ENCODE results near the gene PIGQ.
A peak's percentile ranks its signal among the peaks of the same experiment; 100 is the strongest.

Gene PIGQ

GRCh38 chr16:534856-535445, 34.8 kb upstream of the PIGQ start:
- no peak for DNase-seq

DNA sequence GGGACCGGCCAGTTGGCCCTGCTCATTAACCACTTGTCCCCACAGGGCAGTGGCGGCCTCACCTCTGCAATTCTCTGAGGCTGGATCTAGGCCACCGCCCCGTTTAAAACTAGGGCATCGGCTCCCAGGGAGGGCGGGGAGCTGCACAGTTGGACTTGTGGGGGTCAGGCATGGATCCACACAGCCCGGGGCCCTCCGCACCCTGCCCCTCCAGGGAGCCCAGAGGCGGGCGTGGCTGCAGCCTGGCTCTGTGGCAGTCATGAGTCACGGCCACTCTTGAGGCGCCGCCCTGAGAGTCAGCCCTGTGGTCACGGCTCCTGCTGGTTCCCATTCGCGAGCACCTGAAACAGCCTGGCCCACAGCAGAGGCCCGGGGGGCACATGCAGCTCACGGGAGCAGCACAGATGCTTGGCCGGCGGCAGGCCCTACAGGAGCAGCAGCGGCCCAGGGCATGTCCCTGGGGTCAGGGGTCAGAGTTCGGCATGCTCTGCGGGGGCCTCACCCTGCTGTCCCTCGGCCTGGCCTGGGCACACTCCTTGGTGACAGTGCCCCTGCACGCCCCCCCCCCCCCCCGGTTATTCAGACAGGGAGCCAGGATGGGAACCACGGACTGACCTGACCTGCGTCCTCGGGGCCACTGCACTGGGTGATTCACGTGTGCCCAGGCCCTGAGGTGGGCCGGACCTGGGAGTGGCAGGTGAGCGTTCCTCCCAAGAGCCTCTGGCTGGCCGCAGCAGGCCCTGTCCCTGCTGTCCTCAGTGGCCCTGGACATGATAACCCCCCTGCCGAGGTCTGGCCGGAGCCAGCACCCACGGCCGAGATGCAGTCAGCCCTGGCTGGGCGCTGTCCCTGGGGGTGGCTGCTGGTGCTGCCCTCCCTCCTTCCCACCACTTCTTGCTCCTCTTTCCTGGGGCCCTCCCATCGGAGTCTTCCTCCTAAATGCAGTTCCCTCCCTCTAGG, 34.0 kb upstream of the PIGQ start:
- peak; percentile 16 for DNase-seq

GRCh38 chr16:536746-537145, 33.0 kb upstream of the PIGQ start:
- no peak for DNase-seq

DNA sequence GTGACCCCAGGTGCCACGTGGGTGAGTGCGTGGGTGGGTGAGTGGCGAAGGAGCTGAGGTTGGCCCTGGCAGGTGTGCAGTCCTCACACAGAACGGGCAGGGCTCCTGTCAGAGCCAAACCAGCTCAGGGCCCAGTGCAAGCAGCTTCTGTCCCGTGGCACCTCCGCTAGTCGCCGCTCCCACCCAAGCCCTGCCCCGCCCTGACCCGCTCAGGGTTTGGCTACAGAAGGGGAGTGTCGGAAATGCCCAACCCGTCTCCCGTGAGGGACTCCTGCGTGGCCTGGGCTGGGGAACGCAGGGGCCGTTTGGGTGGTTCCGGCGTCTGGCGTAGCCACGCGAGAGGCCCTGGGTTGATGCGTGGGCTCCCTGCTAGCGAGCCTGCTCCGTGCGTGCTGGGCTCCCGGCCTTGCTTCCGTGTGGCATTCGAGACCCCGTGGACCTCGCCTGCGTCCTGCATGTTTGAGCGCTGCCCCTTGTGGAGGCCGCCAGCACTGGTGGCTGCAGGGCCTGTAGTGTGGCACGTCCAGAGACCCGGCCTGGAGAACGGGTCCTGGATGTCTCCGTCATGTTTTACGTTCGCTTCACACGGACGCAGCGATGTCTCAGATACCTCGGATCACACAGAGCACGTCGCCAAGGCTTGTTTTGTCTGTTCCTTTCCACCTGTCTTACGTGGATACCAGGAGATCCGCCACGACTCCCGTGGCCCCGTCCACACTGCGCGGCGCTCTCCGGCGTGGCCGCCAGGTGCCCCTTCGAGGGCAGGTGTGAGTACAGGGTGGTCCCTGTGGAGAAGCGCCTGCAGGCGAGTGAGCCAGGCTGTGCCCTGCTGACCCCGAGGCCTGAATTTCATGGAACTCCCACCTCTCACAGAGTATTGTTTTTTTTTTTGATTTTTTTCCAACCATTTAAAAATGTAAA, 32.1 kb upstream of the PIGQ start:
- no peak for DNase-seq

- DNase-seq = no peak
These were observed 29.8 kb upstream of the PIGQ start for GRCh38 chr16:539901-540530.

DNA sequence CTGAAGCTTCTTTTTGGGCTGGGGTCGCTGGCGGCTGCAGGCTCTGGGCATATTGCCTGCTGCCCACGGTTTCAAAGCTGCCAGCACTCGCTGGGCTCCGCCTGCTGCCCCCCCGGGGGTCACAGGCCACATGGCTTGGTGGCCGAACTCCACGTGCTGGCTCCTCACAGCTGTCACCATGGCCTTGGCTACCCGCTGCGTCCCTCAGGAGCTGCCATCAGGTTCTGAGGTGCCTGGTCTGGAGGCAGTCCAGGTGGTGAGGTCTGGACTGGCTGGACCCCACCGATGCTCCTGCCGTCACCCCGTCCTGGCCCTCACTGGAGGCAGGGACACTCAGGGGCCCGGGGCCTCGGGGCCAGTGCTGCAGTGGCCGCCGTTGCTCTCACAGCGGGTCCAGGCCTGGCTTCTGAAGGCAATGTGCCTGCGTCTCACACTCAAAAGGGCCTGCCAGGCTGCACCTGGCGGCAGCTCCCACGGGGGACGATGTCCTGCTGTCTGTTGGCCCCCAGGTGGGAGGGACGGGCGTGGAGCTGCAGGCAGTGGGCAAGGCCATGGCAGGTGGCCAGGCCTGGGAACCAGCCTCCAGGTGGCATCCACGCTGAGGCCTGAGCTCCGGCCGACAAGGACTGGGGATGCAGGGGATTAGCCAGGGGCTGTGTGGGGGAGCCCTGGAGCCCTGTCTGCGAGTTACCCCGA, 29.0 kb upstream of the PIGQ start:
- no peak for DNase-seq

DNA sequence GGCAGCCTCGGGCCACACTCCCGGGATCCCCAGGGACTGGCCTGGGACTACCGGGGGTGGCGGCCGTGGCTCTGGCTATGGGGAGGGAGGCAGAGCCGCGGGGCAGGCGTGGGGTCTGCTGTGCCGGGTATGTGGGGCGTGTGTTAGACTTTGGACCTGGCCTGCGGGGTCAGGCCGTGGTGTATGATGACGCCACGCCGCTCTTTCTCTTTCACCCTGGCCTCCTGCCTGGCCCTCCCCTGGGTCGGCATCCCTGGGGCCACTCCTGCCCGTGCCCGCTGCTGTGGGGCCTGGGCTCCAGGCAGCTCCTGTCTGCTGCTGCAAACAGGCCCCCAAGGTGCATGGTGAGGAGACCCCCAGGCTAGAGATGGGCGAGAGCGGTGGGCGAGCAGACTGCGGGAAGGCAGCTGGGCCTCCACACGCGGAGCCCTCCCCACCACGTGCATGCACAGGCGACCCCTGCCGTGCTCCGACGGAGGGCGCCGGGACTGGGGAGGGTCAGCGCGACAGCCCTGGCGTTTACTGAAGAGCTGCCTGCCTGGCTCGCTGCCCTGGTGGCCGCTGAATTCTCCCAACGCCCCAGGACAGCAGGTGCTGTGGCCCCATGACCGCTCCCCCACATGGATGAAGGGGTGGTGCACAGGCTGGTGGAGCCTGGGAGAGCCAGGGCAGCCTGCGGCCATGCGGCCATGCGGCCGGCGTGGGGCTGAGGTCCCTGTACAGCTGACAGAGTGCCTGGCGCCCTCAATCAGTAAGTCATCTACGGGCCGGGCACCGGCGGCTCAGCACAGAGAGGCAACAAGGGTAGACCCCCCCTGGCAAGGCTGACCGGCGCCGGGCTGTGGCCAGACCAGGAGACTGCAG, 26.2 kb upstream of the PIGQ start:
- no peak for DNase-seq

DNA sequence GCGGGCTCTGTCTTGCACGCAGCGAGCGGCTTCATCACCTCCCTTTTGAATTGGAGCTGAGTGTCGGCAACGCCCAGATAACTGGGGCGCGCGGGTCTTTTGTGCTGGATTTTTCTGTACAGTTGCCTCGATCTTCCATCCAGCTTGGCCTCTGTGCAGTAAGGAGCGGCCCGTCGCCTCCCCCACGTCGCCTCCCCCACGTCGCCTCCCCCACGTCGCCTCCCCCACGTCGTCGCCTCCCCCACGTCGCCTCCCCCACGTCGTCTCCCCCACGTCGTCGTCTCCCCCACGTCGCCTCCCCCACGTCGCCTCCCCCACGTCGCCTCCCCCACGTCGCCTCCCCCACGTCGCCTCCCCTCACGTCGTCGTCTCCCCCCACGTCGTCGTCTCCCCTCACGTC, 25.3 kb upstream of the PIGQ start:
- DNase-seq = no peak

GRCh38 chr16:546909-547770, 22.6 kb upstream of the PIGQ start:
- peak; percentile 70 for DNase-seq

DNA sequence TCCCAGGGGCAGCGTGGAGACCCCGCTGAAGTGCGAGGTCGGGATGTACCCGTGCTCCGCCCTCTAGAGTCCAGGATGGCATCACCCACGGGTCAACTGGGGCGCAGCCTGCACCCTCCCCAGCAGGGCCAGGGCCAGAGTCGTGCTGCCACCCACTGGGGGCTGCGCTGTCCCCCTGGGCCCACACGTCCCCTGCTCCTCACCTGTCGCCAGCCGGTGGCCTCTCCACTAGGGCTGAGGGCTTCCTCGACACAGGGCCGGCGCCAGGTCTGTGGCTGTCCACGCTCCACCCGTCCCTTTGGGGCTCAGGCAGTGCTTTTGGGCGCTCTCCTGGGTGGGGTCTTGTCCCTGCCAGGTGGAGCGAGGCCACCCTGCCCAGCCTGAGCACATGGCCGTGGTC, 21.2 kb upstream of the PIGQ start:
- no peak for DNase-seq

DNA sequence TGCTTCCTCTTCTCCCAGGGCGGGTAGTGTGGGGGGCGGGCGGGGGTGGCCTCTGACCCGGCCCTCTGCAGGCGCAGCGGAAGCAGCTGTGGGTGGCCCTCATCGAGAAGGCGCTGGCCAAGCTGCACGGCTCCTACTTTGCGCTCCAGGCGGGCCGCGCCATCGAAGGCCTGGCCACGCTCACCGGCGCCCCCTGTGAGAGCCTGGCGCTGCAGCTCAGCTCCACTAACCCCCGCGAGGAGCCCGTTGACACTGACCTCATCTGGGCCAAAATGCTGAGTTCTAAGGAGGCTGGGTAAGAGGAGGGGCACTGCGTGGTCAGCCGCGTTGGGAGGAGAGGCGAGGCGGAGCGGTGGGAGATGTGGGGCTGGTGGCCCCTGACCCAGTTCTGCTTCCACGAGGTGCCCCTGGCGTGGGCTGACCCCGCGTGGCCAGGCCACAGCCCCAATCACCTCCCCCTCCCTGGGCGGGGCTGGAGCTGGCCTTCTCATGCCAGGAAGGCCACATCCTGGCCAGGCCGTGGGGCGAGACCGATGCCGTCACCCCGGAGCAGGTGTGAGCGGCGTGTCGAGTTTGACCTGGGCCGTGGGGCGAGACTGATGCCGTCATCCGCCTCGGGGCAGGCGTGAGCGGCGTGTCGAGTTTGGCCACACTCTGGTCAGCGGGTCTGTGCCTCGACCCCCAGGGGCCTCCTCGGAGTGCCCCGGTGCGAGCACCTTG, 20.1 kb upstream of the PIGQ start:
- no peak for DNase-seq

DNA sequence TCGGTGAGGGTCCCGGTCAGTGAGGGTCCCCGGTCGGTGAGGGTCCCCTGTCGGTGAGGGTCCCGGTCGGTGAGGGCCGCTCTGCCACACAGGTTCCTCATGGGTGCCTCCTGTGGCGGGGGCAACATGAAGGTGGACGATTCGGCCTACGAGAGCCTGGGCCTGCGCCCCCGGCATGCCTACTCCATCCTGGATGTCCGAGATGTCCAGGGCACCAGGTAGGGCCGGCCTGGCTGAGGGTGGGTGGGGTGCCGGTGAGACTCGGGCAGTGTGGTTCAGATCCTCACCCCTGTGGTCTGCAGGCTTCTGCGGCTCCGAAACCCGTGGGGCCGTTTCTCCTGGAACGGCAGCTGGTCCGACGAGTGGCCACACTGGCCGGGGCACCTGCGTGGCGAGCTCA, 18.6 kb upstream of the PIGQ start:
- DNase-seq = no peak

- DNase-seq = no peak
These were observed 17.6 kb upstream of the PIGQ start for GRCh38 chr16:552171-552570.

GRCh38 chr16:553601-554296, 16.0 kb upstream of the PIGQ start:
- no peak for DNase-seq

DNA sequence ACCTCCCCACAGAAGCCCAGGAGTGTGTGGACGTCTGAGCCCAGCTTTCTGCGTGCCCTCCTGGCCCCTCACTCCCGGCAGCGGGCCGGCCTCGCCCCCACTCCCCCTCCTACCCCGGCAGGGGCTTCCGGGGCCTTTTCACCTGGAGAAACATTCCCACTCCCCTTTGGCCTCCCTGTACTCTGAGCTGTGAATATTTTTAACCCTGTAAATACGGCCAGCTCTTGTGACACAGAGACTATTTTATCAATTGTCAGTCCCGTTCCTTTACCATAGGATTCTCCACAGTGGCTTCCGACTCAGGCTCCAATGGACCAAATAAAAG, 15.5 kb upstream of the PIGQ start:
- DNase-seq = no peak

GRCh38 chr16:554640-555365, 15.0 kb upstream of the PIGQ start:
- DNase-seq = no peak

- DNase-seq = no peak
These were observed 14.0 kb upstream of the PIGQ start for GRCh38 chr16:555528-556473.

All from suppressor macrophage treated with lipopolysaccharide for 4 hours (primary cell).